ENCODE data around the gene PLEKHM2.
"Not testable (repeated sequence)": the region's sequence is repeated elsewhere in the genome, so short reads cannot be mapped to it uniquely, and the experiment has no call there.

The PLEKHM2 gene

GRCh38 chr1:15693371-15693770, 9.3 kb downstream of the PLEKHM2 start:
- DNase-seq = no peak
- H4K20me1 ChIP-seq (ENCODE audit: insufficient read depth, low read length) = no peaks in the 10 kb centered on the region
- no peak overlapping the region for H3K9ac ChIP-seq (ENCODE audit: low read length)
- peaks cover 15% of the 10 kb centered on the region for H3K4me1 ChIP-seq (ENCODE audit: low read length)
- H3K27ac ChIP-seq (ENCODE audit: low read length) = no peak overlapping the region
- no peaks in the 10 kb centered on the region for H3K36me3 ChIP-seq (replicated peaks; ENCODE audit: insufficient read depth, low read length)
- H2AFZ ChIP-seq (ENCODE audit: low read length) = no peak overlapping the region
- no peaks in the 10 kb centered on the region for H3K27me3 ChIP-seq (replicated peaks; ENCODE audit: insufficient read depth, low read length)
- peaks cover 23% of the 10 kb centered on the region for H3F3A ChIP-seq (ENCODE audit: insufficient read depth, low read length)
- no peak overlapping the region for H3K4me2 ChIP-seq (ENCODE audit: low read depth, low read length)
- H3K79me2 ChIP-seq (ENCODE audit: low read length) = peaks cover 83% of the 10 kb centered on the region
- H3K9me2 ChIP-seq (replicated peaks; ENCODE audit: insufficient read depth, low read length) = no peaks in the 10 kb centered on the region
- TF ChIP-seq EZH2 (optimal IDR thresholded peaks at IDR 0.05; ENCODE audit: low read depth, low read length) = no peak
- TF ChIP-seq EZH2phosphoT487 (IDR thresholded peaks at IDR 0.05; ENCODE audit: low read length) = no peak
- TF ChIP-seq CTCF (IDR thresholded peaks at IDR 0.05; ENCODE audit: low read length) = no peak
- H3K4me3 ChIP-seq (ENCODE audit: low read length) = no peak overlapping the region
- no peaks in the 10 kb centered on the region for H3K9me3 ChIP-seq (replicated peaks; ENCODE audit: insufficient read depth, low read length)

GRCh38 chr1:15696956-15697521, 12.9 kb downstream of the PLEKHM2 start:
- H2AFZ ChIP-seq (ENCODE audit: low read length) = 0 out of 2 replicates have a peak overlapping the region, but pooled peaks have one; percentile 10
- H3F3A ChIP-seq (ENCODE audit: insufficient read depth, low read length) = peaks cover 23% of the 10 kb centered on the region
- peak overlapping the region; percentile 91 for H3K27ac ChIP-seq (ENCODE audit: low read length)
- no peaks in the 10 kb centered on the region for H3K36me3 ChIP-seq (replicated peaks; ENCODE audit: insufficient read depth, low read length)
- TF ChIP-seq CTCF (IDR thresholded peaks at IDR 0.05; ENCODE audit: low read length) (no peak), EZH2phosphoT487 (IDR thresholded peaks at IDR 0.05; ENCODE audit: low read length) (no peak), EZH2 (optimal IDR thresholded peaks at IDR 0.05; ENCODE audit: low read depth, low read length) (no peak)
- H3K27me3 ChIP-seq (replicated peaks; ENCODE audit: insufficient read depth, low read length) = no peaks in the 10 kb centered on the region
- DNase-seq = peak; percentile 73
- H3K9me2 ChIP-seq (replicated peaks; ENCODE audit: insufficient read depth, low read length) = no peaks in the 10 kb centered on the region
- H3K79me2 ChIP-seq (ENCODE audit: low read length) = peaks cover 76% of the 10 kb centered on the region
- H3K9ac ChIP-seq (ENCODE audit: low read length) = peak overlapping the region; percentile 58
- H4K20me1 ChIP-seq (ENCODE audit: insufficient read depth, low read length) = no peaks in the 10 kb centered on the region
- H3K4me2 ChIP-seq (ENCODE audit: low read depth, low read length) = peak overlapping the region; percentile 82
- H3K4me3 ChIP-seq (ENCODE audit: low read length) = peak overlapping the region; percentile 48
- H3K9me3 ChIP-seq (replicated peaks; ENCODE audit: insufficient read depth, low read length) = no peaks in the 10 kb centered on the region
- H3K4me1 ChIP-seq (ENCODE audit: low read length) = peaks cover 15% of the 10 kb centered on the region

- peaks cover 23% of the 10 kb centered on the region for H3F3A ChIP-seq (ENCODE audit: insufficient read depth, low read length)
- no peaks in the 10 kb centered on the region for H3K9me2 ChIP-seq (replicated peaks; ENCODE audit: insufficient read depth, low read length)
- no peak overlapping the region for H3K9ac ChIP-seq (ENCODE audit: low read length)
- H3K27ac ChIP-seq (ENCODE audit: low read length) = peak overlapping the region; percentile 91; the same call in 1 of the 2 replicates
- peaks cover 15% of the 10 kb centered on the region for H3K4me1 ChIP-seq (ENCODE audit: low read length)
- DNase-seq = no peak
- H3K36me3 ChIP-seq (replicated peaks; ENCODE audit: insufficient read depth, low read length) = no peaks in the 10 kb centered on the region
- no peak overlapping the region for H2AFZ ChIP-seq (ENCODE audit: low read length)
- H4K20me1 ChIP-seq (ENCODE audit: insufficient read depth, low read length) = no peaks in the 10 kb centered on the region
- H3K79me2 ChIP-seq (ENCODE audit: low read length) = peaks cover 77% of the 10 kb centered on the region
- TF ChIP-seq EZH2phosphoT487 (IDR thresholded peaks at IDR 0.05; ENCODE audit: low read length) = no peak
- no peak for TF ChIP-seq CTCF (IDR thresholded peaks at IDR 0.05; ENCODE audit: low read length)
- no peak for TF ChIP-seq EZH2 (optimal IDR thresholded peaks at IDR 0.05; ENCODE audit: low read depth, low read length)
- H3K9me3 ChIP-seq (replicated peaks; ENCODE audit: insufficient read depth, low read length) = no peaks in the 10 kb centered on the region
- peak overlapping the region; percentile 82; the same call in 1 of the 2 replicates for H3K4me2 ChIP-seq (ENCODE audit: low read depth, low read length)
- H3K27me3 ChIP-seq (replicated peaks; ENCODE audit: insufficient read depth, low read length) = no peaks in the 10 kb centered on the region
- no peak overlapping the region for H3K4me3 ChIP-seq (ENCODE audit: low read length)
Observed at GRCh38 chr1:15698201-15698600, 14.1 kb downstream of the PLEKHM2 start.

- H3K4me1 ChIP-seq (ENCODE audit: low read length) = peaks cover 15% of the 10 kb centered on the region
- not testable (repeated sequence) for H3K36me3 ChIP-seq (replicated peaks; ENCODE audit: insufficient read depth, low read length); H2AFZ ChIP-seq (ENCODE audit: low read length); H3K9me2 ChIP-seq (replicated peaks; ENCODE audit: insufficient read depth, low read length); H3K9ac ChIP-seq (ENCODE audit: low read length); H3K9me3 ChIP-seq (replicated peaks; ENCODE audit: insufficient read depth, low read length); H4K20me1 ChIP-seq (ENCODE audit: insufficient read depth, low read length); H3K4me2 ChIP-seq (ENCODE audit: low read depth, low read length); H3K27ac ChIP-seq (ENCODE audit: low read length); DNase-seq; H3K4me3 ChIP-seq (ENCODE audit: low read length); H3K27me3 ChIP-seq (replicated peaks; ENCODE audit: insufficient read depth, low read length)
- H3K79me2 ChIP-seq (ENCODE audit: low read length) = peaks cover 75% of the 10 kb centered on the region
- H3F3A ChIP-seq (ENCODE audit: insufficient read depth, low read length) = peaks cover 23% of the 10 kb centered on the region
Observed at GRCh38 chr1:15699321-15699720, 15.2 kb downstream of the PLEKHM2 start.

All from MM.1S (cell line).